Activated naive CD4-positive, alpha-beta T cell treated with anti-CD3 and anti-CD28 coated beads, Interleukin-2, amount 50 U/mL, for 24 hours (primary cell): ENCODE results near the gene TSHZ1.
"Not testable (repeated sequence)": the region's sequence is repeated elsewhere in the genome, so short reads cannot be mapped to it uniquely, and the experiment has no call there.

Experiments
- H3K27ac Mint-ChIP-seq: one replicate; pipeline ENCODE4 v1.8.0; 2021; ENCODE audit warnings: mild to moderate bottlenecking, mixed read lengths
- H3K27me3 Mint-ChIP-seq: one replicate; pipeline ENCODE4 v1.8.0; 2021; ENCODE audit warnings: mixed read lengths
- H3K36me3 Mint-ChIP-seq: one replicate; pipeline ENCODE4 v1.8.0; 2021; ENCODE audit warnings: mixed read lengths
- H3K4me1 Mint-ChIP-seq: one replicate; pipeline ENCODE4 v1.8.0; 2021; ENCODE audit warnings: mixed read lengths
- H3K4me3 Mint-ChIP-seq: one replicate; pipeline ENCODE4 v1.8.0; 2021; ENCODE audit warnings: mild to moderate bottlenecking, mixed read lengths
- H3K9me3 Mint-ChIP-seq: one replicate; pipeline ENCODE4 v1.8.0; 2021; ENCODE audit warnings: mixed read lengths

TSHZ1 gene

GRCh38 chr18:75173125-75173432 is 37.5 kb upstream of the TSHZ1 start:
- Mint-ChIP-seq H3K27me3 (no peaks in the 10 kb centered on the region), H3K36me3 (no peaks in the 10 kb centered on the region), H3K9me3 (no peaks in the 10 kb centered on the region), H3K27ac (no peak overlapping the region), H3K4me1 (no peaks in the 10 kb centered on the region), H3K4me3 (no peak overlapping the region)

GRCh38 chr18:75173738-75174137 is 36.9 kb upstream of the TSHZ1 start:
- Mint-ChIP-seq H3K27ac (no peak overlapping the region), H3K4me1 (no peaks in the 10 kb centered on the region), H3K27me3 (no peaks in the 10 kb centered on the region), H3K36me3 (no peaks in the 10 kb centered on the region), H3K4me3 (no peak overlapping the region), H3K9me3 (no peaks in the 10 kb centered on the region)

DNA sequence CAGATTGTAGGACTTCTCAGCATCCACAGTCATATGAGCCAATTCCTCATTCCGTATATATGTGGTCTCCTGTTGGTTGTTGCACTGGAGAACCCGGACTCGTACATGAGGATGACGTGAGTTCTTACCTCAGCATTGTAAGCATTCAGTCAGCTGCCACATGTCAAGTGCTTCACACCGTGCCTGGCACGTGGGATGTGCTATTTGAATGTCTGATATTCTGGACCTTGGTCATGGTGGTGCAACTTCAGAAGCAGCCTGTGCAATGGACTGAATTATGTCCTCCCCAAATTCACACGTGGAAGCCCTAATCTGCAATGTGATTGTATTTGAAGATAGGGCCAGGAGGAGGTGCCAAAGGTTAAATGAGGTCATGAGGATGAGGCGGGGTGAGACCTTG is 33.7 kb upstream of the TSHZ1 start:
- H3K27me3 Mint-ChIP-seq = no peaks in the 10 kb centered on the region
- no peak overlapping the region for H3K27ac Mint-ChIP-seq
- no peaks in the 10 kb centered on the region for H3K9me3 Mint-ChIP-seq
- no peak overlapping the region for H3K4me3 Mint-ChIP-seq
- H3K36me3 Mint-ChIP-seq = peaks cover 2% of the 10 kb centered on the region
- H3K4me1 Mint-ChIP-seq = no peaks in the 10 kb centered on the region

DNA sequence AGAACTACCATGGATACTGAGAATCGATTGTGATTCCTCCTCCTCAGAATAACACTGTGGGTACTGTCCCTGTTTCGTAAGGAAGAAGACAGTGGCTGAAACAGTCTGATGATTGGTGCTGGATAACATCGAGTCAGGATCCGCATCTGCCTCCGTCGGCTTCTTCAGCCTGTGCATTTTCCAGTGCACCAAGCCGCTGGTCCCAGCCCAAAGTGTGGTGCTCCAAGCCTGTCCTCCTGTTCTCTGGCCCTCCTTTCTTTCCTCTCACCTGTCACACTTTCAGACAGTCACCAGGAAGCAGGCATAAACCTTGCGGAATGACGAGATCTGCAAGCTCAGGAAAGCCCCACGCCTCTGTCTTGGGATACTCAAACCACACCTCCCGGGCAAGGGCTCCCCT is 32.2 kb upstream of the TSHZ1 start:
- peaks cover 2% of the 10 kb centered on the region for H3K36me3 Mint-ChIP-seq
- no peaks in the 10 kb centered on the region for H3K4me1 Mint-ChIP-seq
- no peak overlapping the region for H3K27ac Mint-ChIP-seq
- no peaks in the 10 kb centered on the region for H3K27me3 Mint-ChIP-seq
- no peaks in the 10 kb centered on the region for H3K9me3 Mint-ChIP-seq
- no peak overlapping the region for H3K4me3 Mint-ChIP-seq

GRCh38 chr18:75179819-75180600 is 30.6 kb upstream of the TSHZ1 start:
- Mint-ChIP-seq H3K27me3 (no peaks in the 10 kb centered on the region), H3K4me3 (no peak overlapping the region), H3K9me3 (no peaks in the 10 kb centered on the region), H3K4me1 (no peaks in the 10 kb centered on the region), H3K36me3 (peaks cover 2% of the 10 kb centered on the region), H3K27ac (no peak overlapping the region)

GRCh38 chr18:75183524-75183923 is 27.1 kb upstream of the TSHZ1 start:
- no peak overlapping the region for H3K27ac Mint-ChIP-seq
- H3K36me3 Mint-ChIP-seq = peaks cover 2% of the 10 kb centered on the region
- H3K4me3 Mint-ChIP-seq = no peak overlapping the region
- no peaks in the 10 kb centered on the region for H3K9me3 Mint-ChIP-seq
- no peaks in the 10 kb centered on the region for H3K4me1 Mint-ChIP-seq
- H3K27me3 Mint-ChIP-seq = no peaks in the 10 kb centered on the region

DNA sequence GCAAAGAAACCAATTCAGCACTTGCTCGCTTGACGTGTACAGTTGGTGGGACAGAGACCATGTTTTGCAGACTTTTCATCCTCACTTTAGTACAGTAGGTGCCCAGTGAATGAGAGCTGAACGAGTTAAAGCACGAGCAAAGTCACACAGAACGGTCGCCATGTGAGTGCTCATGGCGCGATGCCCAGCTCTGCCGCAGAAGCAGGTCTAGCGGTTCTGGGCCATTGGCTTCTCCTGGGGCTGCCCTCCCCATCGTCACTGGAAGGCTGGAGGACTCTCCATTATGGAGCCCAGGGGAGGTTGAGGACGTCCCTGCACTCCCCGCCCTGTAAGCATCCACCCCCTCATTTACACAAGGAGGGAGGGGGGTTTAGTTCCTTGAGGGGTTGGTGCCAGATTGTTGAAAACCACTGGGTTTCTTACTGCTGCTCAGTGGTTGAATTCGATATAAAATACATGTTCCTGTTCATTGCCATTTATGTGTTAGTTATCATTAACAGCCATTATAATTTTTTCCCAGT is 26.6 kb upstream of the TSHZ1 start:
- H3K36me3 Mint-ChIP-seq = peaks cover 2% of the 10 kb centered on the region
- H3K4me1 Mint-ChIP-seq = no peaks in the 10 kb centered on the region
- no peak overlapping the region for H3K4me3 Mint-ChIP-seq
- H3K9me3 Mint-ChIP-seq = no peaks in the 10 kb centered on the region
- no peak overlapping the region for H3K27ac Mint-ChIP-seq
- H3K27me3 Mint-ChIP-seq = no peaks in the 10 kb centered on the region

DNA sequence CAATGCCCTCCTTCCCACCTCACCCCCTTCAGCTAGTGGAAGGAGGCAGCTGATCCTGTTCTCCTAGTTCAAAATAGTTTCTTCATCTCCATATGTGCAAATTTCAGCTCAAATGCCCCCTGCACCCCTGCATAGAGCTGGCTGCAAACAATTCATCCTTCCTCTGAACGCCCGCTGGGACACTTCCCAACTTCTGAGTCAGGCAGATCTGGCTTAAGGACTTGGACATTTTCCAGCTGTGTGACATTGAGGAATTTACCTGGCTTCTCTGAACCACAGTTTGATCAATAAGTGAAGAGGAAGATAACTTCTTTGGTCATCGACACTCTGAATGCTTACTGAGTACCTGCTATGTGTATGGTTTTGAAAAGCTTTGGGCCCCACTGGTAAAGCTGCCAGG is 25.1 kb upstream of the TSHZ1 start:
- Mint-ChIP-seq H3K27ac (no peak overlapping the region), H3K4me1 (no peaks in the 10 kb centered on the region), H3K36me3 (peaks cover 2% of the 10 kb centered on the region), H3K27me3 (no peaks in the 10 kb centered on the region), H3K4me3 (no peak overlapping the region), H3K9me3 (no peaks in the 10 kb centered on the region)

DNA sequence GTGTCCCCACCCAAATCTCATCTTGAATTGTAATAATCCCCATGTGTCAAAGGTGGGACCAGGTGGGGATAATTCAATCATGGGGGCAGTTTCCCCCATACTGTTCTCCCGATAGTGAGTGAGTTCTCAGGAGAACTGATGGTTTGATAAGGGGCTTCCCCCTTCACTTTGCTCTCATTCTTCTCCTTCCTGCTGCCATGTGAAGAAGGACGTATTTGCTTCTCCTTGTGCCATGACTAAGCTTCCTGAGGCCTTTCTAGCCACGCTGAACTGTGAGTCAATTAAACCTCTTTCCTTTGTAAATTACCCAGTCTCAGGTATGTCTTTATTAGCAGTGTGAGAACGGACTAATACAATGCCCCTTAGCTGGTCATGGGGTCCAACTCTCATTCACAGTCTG is 22.9 kb upstream of the TSHZ1 start:
- not testable (repeated sequence) for H3K27ac Mint-ChIP-seq, H3K27me3 Mint-ChIP-seq, H3K4me3 Mint-ChIP-seq, H3K36me3 Mint-ChIP-seq, H3K9me3 Mint-ChIP-seq, H3K4me1 Mint-ChIP-seq

DNA sequence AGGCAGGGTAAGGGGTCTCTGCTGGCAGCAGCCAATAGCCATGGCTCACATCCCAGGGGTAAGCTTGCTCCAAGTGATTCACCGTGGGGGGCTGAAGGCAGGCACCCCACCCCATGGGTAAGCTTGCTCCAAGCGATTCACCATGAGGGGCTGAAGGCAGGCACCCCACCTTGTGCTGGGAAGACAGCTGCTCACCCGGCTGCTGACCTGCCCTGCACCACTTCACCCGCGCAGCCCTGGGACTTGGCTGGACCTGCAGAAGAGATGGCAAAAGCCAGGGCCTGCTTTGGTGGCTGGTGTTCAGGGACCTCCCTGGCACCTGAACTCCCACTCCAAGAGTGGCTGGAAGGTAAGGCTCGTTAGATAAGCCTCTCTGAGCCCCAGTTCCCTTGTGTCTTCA is 20.9 kb upstream of the TSHZ1 start:
- no peak overlapping the region for H3K4me3 Mint-ChIP-seq
- H3K27me3 Mint-ChIP-seq = no peaks in the 10 kb centered on the region
- H3K27ac Mint-ChIP-seq = no peak overlapping the region
- no peaks in the 10 kb centered on the region for H3K4me1 Mint-ChIP-seq
- no peaks in the 10 kb centered on the region for H3K9me3 Mint-ChIP-seq
- H3K36me3 Mint-ChIP-seq = no peaks in the 10 kb centered on the region

DNA sequence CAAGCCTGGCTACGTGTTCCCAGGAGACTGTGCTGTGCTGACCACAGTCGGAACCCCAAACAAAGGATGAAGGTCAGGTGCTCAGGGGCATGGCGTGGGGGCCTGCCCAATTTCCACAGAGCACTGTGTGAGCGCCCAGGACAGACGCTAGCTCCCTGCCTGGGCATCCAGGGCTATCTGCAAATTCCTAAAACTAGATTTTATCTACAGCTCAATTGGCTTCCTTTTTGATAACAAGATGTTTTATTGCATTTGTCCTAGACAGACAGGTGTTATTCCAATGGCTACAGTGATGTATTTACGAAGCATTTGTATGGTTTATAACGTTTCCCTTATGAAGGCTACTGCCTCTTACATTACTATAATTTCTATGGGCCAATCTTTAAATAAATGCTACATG is 17.7 kb upstream of the TSHZ1 start:
- no peak overlapping the region for H3K4me3 Mint-ChIP-seq
- peaks cover 13% of the 10 kb centered on the region for H3K4me1 Mint-ChIP-seq
- no peaks in the 10 kb centered on the region for H3K9me3 Mint-ChIP-seq
- H3K27ac Mint-ChIP-seq = no peak overlapping the region
- no peaks in the 10 kb centered on the region for H3K27me3 Mint-ChIP-seq
- no peaks in the 10 kb centered on the region for H3K36me3 Mint-ChIP-seq

- Mint-ChIP-seq H3K36me3 (peaks cover 6% of the 10 kb centered on the region), H3K4me1 (peaks cover 43% of the 10 kb centered on the region), H3K27ac (peak overlapping the region; percentile 30), H3K4me3 (no peak overlapping the region), H3K27me3 (no peaks in the 10 kb centered on the region), H3K9me3 (no peaks in the 10 kb centered on the region)
These were observed 12.6 kb upstream of the TSHZ1 start for GRCh38 chr18:75198036-75198435.

GRCh38 chr18:75199327-75199726 is 11.3 kb upstream of the TSHZ1 start:
- peaks cover 50% of the 10 kb centered on the region for H3K4me1 Mint-ChIP-seq
- no peaks in the 10 kb centered on the region for H3K9me3 Mint-ChIP-seq
- H3K27me3 Mint-ChIP-seq = no peaks in the 10 kb centered on the region
- peak overlapping the region; percentile 23 for H3K27ac Mint-ChIP-seq
- no peak overlapping the region for H3K4me3 Mint-ChIP-seq
- H3K36me3 Mint-ChIP-seq = peaks cover 6% of the 10 kb centered on the region

DNA sequence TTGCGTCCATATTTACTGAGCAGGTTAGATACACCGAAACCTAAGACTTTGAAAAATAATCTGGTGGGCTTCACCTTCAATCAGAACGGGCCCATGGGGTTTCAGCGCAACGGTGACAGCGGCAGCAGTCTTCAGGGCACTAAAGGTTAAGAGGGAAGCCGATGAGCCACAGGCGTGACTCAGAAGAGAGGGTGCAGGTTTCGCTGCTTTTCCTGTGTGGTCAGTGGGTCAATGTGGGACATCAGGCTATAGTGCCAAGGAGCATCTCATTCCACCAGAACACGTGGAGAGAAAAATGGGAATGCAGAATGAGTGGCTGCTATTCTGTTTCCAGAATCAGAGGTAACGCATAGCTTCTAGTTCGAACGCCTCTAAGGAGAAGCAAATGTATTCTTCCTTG is 10.5 kb upstream of the TSHZ1 start:
- Mint-ChIP-seq H3K4me3 (no peak overlapping the region), H3K36me3 (peaks cover 6% of the 10 kb centered on the region), H3K9me3 (no peaks in the 10 kb centered on the region), H3K4me1 (peaks cover 52% of the 10 kb centered on the region), H3K27ac (peak overlapping the region; percentile 46), H3K27me3 (no peaks in the 10 kb centered on the region)

GRCh38 chr18:75200605-75201280 is 9.9 kb upstream of the TSHZ1 start:
- peak overlapping the region; percentile 62 for H3K27ac Mint-ChIP-seq
- peaks cover 6% of the 10 kb centered on the region for H3K36me3 Mint-ChIP-seq
- no peaks in the 10 kb centered on the region for H3K27me3 Mint-ChIP-seq
- peaks cover 58% of the 10 kb centered on the region for H3K4me1 Mint-ChIP-seq
- H3K9me3 Mint-ChIP-seq = no peaks in the 10 kb centered on the region
- H3K4me3 Mint-ChIP-seq = no peak overlapping the region
